ENCODE data around the gene GARIN5B.

Gene GARIN5B

DNA sequence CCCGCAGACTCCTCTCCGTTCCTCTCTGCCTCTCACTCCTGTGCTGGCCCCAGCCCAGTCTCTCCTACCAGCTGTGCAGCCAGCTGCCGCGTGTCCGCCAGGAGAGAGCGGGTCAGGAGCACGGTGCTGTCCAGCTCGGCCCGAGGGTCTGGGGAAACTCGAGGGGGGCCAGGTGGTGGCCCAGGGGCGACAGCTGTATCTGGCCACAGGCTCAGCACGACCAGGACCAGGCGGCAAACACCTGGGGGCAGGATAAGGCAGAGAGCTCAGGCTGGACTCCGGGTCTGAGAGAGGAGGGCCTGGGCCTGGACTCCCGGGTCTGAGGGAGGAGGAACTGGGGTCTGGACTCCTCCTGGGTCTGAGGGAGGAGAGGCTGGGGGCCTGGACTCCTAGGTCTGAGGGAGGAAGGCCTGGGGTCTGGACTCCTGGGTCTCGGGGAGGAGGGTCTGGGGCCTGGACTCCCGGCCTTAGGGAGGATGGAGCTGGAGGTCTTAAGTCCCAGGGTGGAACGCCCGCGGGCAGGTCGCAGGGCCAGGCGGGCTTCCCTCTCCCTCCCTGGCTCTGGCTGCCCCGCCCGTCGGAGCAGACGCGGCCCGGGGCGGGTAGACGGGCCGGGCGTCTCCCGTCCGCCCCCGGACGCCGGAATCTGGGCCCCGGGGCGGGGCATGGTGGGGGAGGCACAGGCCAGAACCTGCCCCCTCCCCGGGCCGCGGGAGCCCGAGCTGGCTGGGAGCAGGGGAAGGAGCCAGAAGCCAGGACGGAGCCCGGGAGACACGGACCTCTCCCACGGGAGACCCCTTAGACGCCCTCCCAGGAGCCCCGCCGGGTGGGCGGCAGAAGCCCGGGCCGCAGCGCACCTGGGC, 5.9 kb upstream of the GARIN5B start:
- no peak for DNase-seq

GRCh38 chr19:55368106-55368505, 5.0 kb upstream of the GARIN5B start:
- DNase-seq = no peak

- no peak for DNase-seq
Measured at GRCh38 chr19:55366790-55367189, 3.7 kb upstream of the GARIN5B start.

- no peak for DNase-seq
Measured at GRCh38 chr19:55365964-55366363, 2.9 kb upstream of the GARIN5B start.

DNA sequence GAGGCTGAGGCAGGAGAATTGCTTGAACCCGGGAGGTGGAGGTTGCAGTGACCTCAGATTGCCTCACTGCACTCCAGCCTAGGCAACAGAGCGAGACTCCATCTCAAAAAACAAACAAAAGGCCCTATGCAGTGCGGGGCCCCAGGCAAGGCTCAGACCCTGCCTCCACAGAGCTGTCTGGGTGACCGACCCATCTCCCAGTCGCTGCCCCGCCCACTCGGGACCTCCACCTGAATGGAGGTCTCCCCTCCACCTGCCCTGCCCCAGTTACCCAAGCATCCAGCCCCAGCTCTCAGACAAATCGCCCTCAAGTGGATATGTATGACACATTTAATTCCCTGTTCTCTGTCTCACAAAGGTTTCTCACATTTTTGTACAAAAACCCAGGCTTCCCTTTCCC, 2.2 kb upstream of the GARIN5B start:
- no peak for DNase-seq

- DNase-seq = no peak
Measured at GRCh38 chr19:55362174-55362989, 678 bp downstream of the GARIN5B start.

GRCh38 chr19:55360902-55361301, 2.2 kb downstream of the GARIN5B start:
- no peak for DNase-seq

GRCh38 chr19:55358943-55359908, 3.8 kb downstream of the GARIN5B start:
- DNase-seq = no peak

DNA sequence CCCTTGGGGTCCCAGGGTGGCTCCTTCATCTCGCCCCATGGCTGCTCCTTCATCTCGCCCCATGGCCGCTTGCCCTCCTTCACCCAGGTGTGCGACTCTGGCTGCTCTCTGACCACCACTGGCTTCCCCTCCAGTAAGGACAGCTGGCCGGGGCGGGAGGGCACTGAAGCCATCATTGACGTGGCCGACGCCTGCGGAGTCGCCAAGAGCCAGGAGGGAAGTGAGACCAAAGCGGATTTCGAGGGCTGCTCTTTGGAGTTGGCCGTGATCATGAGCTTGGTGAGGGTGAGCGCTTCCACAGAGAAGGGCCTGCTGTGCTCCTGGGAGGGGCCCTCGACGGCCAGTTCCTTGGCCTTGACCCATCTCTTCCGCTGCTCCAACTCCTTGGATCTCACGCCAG, 4.6 kb downstream of the GARIN5B start:
- DNase-seq = no peak

DNA sequence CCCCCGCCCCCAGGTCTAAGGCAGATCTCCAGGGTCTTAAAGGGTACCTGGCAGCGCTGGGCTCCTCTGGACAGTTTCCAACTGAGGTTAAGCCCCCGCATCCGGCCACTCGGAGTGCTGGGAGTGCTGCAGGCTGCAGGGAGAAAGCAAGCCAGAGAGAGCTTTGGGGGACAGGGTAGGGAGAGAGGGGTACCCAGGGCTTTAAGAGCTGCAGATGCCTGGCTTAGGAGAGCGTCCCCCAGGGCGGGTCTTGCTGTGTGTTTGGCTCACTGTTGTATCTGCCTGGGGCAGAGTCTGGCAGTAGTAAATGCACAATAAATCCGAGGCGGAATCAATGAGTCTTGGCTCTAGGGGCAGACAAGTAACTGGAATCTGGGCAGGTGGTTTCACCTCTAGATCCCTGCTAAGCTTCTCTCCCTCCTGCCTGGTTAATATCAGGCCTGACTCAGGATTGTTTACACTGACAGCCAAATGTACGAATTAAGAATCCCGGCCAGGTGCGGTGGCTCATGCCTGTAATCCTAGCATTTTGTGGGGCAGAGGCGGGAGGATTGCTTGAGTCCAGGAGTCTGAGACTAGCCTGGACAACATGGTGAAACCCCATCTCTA, 7.7 kb downstream of the GARIN5B start:
- no peak for DNase-seq

DNA sequence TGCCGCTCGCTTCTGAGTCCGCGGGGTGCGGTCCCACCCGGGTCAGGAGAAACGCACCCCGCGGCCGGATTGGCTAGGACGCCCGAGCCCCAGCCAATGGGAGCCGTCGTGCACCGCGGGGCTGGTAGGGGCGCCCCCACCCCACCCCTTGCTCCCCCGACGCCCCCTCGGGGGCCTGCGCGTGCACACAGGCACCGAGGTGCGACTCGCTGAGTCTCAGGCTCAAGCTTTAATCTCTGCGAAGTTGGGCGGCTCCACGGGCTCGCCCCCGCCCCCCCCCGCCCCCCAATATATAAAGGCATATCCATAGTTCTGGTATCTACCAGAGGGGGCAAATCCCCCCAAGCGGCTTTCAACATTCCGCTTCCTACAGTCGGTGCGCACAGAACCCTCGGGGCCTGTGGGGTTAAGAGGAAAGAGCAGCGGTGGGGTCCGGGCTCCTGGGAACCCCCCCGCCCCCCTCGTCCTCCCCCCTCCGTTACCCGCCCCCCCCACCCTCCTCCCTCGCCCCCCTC, 8.3 kb downstream of the GARIN5B start, which contains the start of gene COX6B2:
COX6B2 (minus strand) TSS at position 22 of the 515 bp plus-strand sequence. CDS start 198 bp downstream, outside the sequence.
- no peak for DNase-seq

GRCh38 chr19:55353803-55354697, 9.0 kb downstream of the GARIN5B start:
- DNase-seq = peak; percentile 79

GRCh38 chr19:55353356-55353802, 9.7 kb downstream of the GARIN5B start:
- no peak for DNase-seq

DNA sequence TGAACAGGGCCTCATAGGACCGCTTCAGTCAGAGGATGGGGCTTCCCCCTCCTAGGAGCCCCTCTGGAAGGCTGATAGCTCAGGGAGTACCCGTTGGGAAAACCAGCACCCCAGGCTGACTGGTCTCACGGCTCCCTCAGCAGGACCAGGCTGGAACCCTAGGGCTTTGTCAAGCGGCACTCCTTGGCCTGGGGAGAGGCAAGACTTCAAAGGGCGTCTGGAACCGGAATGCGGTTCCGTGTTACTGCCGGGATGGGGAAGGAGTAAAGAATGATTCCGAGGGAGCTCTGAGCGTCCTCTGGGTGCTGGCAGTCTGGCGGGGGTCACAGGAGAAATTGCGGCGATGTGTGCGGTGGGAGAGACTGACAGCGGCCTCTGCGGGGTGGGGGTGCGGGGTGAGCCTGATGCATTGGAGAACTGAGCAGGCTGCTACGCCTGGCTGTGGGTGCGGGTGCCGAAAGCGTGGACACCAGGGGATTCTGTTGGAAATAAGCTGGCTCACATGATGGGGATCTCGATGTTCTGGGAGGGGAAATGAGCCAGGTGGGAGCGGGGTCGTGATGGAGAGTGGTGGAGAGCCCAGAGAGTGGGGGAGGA, 10.4 kb downstream of the GARIN5B start:
- DNase-seq = no peak

- no peak for DNase-seq
Measured at GRCh38 chr19:55352040-55352439, 11.0 kb downstream of the GARIN5B start.

DNA sequence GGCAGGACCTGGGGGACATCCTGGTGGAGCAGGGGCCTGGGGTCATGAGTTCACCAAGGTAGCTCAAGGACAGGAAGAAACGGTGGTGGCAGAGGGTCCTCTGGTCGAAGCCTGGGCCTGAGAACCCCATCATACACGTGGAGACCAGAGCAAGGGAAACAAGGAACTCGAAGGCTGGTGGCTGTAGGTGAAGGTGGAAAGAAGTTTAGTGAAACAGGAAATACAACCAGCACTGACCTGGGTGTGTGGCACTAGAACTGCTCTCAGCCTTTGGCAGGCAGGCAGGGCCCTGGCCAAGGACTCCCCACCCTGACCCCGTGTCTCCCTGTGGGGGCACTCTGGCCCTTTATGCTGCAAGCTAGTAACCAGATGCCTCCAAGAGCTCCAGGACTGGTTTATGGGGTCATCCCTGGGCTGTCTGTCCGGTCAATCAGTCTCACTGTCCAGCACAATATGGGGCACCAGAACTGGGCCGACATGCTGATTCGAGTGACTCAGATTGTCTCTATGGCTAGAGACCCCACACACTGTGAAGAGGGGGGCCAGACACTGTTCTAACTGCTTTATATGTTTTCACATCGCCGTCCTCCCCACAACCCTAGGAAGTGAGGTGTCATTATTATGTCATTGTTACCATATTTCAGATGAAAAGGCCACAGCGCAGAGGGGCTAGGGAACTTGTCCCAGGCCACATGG, 12.3 kb downstream of the GARIN5B start:
- DNase-seq = no peak

DNA sequence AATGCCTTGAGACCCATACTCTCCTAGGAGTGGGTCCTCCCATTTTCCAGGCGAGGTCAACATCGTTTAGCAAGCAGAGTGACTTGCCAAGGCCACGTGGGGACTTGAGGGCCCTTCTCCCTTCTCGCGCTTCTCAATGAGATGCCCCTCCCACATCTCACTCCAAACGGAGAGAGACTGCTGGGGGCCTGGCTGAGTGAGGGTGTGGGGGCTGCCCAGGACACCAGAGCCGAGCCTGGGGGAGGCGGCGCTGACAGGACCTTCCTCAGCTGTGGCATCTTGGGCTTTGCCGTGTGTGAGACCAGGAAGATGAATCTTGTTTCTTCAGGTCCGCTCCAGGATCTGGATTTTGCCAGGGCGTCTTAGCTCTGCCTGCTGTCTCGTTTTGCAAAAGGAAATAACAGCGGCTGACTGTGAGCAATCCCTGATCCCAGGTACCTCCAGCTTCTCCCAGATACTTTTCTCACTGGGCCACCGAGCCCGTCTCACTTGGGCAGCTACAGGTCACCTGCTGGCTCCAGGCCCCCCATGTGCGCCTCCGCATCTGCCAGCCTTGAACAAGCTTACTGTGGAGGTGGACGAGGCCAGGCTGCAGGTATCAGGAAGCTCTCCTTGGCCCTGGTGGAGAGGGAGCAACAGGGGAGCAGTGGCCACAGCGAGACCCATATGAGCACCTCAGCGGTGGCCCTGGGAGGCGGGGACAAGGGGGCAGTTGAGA, 14.6 kb downstream of the GARIN5B start:
- DNase-seq = no peak

DNA sequence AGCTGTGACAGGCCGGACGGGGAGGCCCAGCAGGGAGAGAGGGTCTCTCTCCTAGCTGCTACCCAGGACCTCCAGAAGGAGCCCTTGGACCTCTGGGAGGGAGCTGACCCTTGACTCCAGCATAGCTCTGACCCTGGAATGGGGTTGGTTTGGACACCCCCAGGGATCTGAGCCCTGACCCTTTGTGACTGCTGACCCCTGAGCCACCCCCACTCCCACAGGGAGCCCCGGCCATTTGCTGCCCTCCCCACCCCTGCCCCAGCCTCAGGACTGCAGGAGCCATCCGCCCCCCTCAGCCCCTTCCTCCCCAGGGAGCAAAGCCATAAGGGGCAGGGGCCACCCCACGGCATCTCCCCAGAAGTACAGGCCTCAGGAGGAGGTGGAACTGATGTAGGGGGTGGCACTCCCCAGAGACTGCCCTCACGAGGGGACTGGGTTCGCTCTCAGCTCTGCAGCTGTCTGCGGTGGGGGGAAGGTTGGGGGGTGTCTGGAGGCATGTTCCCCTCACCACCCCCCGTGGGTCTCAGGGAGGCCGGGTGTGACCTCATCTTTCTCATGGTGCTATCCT, 15.5 kb downstream of the GARIN5B start:
- DNase-seq = no peak

Data from CD4-positive, alpha-beta T cell treated with Interleukin-21 for 1 hour (primary cell).